ENCODE measurements around the gene MGAT4D.
"Not testable (repeated sequence)": the region's sequence is repeated elsewhere in the genome, so short reads cannot be mapped to it uniquely, and the experiment has no call there.

The MGAT4D gene

GRCh38 chr4:140427919-140428471 lies 70.1 kb downstream of the MGAT4D start:
- no peak overlapping the region for H3K4me3 ChIP-seq (ENCODE audit: low read depth, low read length)
- TF ChIP-seq CTCF (IDR thresholded peaks at IDR 0.05; ENCODE audit: borderline replicate concordance, insufficient read depth, low read depth, low read length), result no peak

GRCh38 chr4:140427106-140427918 lies 70.8 kb downstream of the MGAT4D start, which contains the start of gene CLGN:
Gene CLGN, minus strand, starts transcription at chr4:140427648. Its CDS starts 14,570 bp downstream, at chr4:140413078.
- H3K4me3 ChIP-seq (ENCODE audit: low read depth, low read length), result peak within 1 kb of the TSS; percentile 52
- peak; percentile 41 for TF ChIP-seq CTCF (IDR thresholded peaks at IDR 0.05; ENCODE audit: borderline replicate concordance, insufficient read depth, low read depth, low read length)

- peak overlapping the region; percentile 52 for H3K4me3 ChIP-seq (ENCODE audit: low read depth, low read length)
Observed at GRCh38 chr4:140426610-140427105, 71.4 kb downstream of the MGAT4D start.

GRCh38 chr4:140423106-140423505 lies 75.0 kb downstream of the MGAT4D start:
- H3K4me3 ChIP-seq (ENCODE audit: low read depth, low read length), result no peak overlapping the region
- TF ChIP-seq CTCF (IDR thresholded peaks at IDR 0.05; ENCODE audit: borderline replicate concordance, insufficient read depth, low read depth, low read length), result no peak

More at GRCh38 chr4:140426610-140427105, 71.4 kb downstream of the MGAT4D start:
- no peak for TF ChIP-seq CTCF (IDR thresholded peaks at IDR 0.05; ENCODE audit: borderline replicate concordance, insufficient read depth, low read depth, low read length)

GRCh38 chr4:140413130-140413969 lies 84.7 kb downstream of the MGAT4D start:
- not testable (repeated sequence) for H3K4me3 ChIP-seq (ENCODE audit: low read depth, low read length)

GRCh38 chr4:140408974-140409373 lies 89.1 kb downstream of the MGAT4D start:
- H3K4me3 ChIP-seq (ENCODE audit: low read depth, low read length), result no peak overlapping the region
- TF ChIP-seq CTCF (IDR thresholded peaks at IDR 0.05; ENCODE audit: borderline replicate concordance, insufficient read depth, low read depth, low read length), result no peak

GRCh38 chr4:140406292-140406691 lies 91.8 kb downstream of the MGAT4D start:
- H3K4me3 ChIP-seq (ENCODE audit: low read depth, low read length), result no peak overlapping the region
- TF ChIP-seq CTCF (IDR thresholded peaks at IDR 0.05; ENCODE audit: borderline replicate concordance, insufficient read depth, low read depth, low read length), result no peak
